DMS53 (cell line): Measurements from ENCODE around the gene BRD7.

Source experiments
- DNase-seq: peaks from one replicate; lab custom pipeline; 2025; lab: John Stamatoyannopoulos, UW

BRD7 gene

GRCh38 chr16:50272687-50273381, 96.0 kb downstream of the BRD7 start:
- no peak for DNase-seq

DNA sequence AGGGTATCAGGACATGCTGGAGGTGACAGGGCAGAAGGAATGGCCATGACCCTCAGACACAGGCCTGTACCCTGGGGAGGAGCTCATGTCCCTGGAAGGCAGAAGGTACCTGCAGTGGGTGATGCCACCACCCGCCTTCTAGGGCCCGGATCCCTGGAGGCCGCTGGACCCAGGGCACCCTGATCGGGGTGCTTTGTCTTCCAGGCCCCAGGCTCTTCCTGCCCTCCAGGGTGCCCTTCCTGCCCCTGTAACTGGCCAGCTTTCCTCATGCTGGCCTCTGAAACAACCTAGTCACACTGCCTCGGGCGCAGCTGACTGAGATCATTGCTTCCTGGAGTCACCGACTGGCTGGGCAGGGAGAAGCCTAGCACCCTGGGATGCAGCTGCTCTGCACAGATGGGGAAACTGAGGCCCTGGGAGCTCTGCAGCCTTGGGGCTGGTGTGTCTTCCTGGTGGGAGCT, 96.6 kb downstream of the BRD7 start:
- no peak for DNase-seq

DNA sequence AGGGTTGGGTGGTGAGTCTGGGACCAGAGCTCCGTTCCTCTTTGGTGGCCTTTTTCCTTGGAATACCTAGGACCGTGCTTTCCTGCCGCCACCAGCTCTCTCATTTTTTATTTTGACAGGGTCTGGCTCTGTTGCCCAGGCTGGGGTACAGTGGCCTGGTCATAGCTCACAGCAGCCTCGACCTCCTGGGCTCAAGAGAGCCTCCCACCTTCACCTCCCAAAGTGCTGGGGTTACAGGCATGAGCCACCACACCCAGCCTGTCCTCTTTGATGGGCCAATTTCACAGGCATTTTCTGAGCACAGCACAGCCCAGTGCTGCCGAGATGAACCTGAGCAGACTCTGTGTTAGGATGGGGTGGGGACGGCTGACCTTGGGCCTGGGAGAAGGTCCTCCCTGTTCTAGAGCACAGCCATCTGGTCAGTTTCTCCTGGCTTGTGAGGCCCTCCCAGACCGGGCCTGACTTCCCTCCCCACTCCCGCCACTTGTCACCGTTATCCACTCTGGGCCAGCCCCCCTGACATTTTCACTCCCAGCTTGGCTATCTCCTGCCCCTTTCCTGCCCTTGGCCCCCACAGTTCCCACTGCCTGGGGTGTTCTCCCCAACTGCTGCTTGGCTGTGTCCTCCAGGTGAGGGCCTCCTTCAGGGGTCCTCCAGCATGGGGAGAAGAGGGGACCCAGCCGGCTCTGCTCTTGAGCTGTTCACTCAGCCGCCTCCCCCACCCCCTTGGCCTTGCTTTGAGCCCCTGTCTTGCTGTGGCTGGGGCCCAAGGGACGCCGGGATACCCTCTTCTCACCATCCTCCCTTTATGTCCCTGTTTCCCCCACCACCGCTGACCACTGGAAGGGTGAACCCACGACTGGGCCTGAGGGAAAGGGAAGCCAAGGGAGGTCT, 97.4 kb downstream of the BRD7 start:
- no peak for DNase-seq

DNA sequence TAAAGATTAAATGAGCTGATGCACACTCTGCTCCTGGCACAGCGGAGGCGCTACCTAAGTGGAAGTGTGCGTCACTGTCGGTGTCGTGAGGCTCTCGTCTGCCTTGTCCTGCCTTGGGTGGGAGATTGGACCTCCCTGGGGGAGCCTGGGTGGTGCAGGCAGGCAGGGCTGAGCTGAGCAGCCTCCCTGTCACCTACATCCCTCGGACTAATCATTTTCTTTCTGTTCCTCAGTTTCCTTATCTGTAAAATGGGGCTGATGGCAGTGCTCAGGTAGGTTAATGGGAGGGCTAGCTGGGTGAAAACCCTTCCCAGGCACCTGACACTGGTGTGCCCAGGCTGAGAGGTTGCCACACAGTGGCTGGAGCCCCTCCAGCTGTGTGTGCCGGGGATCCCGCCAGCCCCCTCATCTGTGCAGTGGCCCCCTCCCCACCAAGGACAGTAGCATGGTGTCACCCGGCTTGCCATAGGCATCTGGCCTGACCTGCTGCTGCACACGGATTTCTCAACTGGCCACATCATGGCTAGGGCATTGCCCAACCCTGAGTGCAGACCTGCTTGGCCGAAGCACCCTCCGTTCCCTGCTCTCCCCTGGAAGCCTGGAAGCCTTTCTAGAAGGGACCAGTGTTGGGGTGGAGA, 98.2 kb downstream of the BRD7 start:
- no peak for DNase-seq

DNA sequence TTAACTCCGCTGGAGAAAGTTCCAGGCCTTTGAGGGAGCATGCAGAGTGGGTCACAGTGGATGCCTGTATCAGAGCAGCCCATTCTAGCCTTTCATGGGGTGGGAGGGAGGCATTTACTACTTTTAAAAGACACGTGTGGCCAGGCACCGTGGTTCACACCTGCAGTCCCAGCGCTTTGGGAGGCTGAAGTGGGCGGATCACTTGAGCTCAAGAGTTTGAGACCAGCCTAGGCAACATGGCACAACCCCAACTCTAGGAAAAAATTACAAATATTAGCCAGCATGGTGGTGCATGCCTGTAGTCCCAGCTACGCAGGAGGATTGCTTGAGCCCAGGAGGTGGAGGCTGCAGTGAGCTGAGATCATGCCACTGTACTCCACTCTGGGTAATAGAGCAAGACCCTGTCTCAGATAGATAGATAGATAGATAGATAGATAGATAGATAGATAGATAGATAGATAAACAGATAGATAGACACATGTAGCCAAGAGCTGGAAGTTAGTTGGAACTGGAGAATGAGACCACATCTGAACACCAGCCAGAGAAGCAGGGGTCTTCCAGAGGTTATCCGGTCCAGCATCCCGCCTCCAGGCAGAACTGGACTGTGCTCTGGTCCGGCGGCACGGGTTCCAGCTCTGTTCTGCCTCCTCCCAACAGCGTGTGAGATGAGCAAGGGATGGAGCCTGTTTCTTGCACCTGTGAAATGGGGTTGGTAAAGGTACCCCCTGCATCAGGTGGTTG, 98.8 kb downstream of the BRD7 start:
- no peak for DNase-seq

DNA sequence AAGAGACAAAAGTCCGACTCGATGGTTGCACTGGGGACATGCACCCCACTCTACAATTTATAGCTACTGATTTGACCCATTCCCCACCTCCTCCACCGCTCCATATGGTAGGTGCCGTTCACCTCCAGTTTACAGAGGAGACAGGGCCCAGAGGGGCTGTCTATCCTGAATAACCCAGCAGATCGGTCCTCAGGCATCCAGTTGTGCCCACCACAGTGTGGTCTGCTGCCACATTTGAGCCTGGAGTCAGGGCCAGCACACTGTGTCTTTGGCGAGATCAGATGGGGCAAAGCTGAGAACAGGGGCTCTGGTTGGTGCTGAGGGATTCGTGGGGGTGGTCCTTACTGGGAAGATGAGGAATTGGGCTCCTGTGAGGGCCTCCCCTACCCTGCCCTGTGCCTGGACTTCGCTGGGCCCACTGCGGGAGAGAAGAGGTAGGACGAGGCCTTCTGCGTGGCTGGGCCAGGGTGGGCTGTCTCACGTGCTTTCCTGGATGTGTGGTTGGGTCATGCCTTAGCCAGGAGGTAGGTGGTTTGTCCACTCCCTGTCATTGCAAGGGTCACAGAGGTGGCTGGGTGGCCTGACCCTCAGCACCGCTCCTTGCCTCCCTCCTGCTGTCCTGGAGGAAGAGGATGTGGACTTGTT, 99.6 kb downstream of the BRD7 start:
- no peak for DNase-seq

DNA sequence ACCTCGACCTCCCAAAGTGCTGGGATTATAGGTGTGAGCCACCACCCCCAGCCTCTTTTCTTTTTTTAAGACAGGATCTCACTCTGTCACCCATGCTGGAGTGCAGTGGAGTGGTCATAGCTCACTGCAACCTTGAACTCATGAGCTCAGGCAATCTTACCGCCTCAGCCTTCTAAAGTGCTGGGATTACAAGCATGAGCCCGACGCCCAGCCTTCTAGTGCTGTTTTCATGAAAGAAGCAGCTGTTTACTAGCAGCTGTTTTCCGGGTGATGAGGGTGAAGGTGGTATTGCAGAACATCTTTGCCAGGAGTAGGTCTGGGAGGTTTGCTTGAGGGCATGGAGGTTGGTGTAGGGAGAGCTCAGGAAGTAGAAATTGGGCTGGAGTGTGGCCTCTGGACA, 100.4 kb downstream of the BRD7 start:
- peak; percentile 48 for DNase-seq

DNA sequence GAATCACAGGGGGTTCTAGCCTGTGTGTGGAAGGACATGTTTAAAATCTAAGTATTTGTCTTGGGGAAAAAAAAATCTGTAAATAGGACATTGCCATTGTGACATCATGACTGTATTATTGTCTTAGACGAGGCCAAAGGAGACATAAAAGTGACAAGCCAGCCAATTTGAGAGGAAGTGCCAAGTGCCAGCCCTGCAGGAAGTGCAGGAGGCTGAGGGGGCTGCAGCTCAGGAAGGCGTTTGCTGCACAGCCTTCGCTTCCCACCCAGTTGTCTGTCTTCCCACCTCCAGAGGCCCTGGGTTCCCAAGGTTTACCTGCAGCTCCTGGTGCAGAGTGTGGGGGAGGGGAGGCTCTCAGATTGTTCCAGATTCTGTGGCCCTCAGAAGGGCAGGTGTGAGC, 101.1 kb downstream of the BRD7 start:
- no peak for DNase-seq

GRCh38 chr16:50267151-50267631, 101.6 kb downstream of the BRD7 start:
- DNase-seq, result peak; percentile 37

DNA sequence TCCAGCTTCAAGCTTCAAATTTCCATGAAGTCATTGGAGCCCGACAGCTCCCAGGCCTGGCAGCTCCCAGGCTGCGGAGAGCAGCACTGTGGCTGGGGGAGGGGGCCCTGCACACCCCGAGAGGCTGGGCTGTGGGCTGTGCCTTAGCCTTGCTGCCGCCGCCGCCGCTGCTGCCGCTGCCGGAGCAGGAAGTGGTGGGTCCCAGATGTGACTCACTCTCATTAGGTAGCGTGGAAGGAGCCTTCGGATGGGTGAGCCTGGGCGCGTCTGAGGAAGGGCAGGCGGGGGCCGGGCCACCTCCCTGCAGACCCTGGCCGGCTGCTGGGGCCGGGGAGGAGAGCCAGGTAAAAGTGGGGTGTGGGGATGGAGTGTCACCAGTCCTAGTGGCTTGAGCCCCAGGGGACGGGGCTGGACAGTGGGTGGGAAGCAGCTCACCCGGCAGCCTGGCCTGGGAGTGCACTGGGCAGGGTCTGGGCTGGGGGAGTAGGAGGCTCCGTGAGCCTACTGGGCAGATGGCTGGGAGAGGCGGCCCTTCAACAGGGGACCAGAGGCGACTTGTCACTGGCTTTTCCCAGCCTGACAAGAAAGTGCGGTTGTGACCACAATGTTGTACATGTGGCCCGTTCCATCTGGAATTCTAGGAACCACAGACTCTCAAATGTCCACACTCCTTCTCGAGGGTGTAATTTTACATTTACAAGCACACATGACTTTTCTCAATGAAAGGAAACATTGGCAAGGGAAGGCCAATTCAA, 102.3 kb downstream of the BRD7 start, which contains the start of gene ADCY7:
Gene ADCY7, plus strand, starts transcription at position 215 of the 755 bp plus-strand sequence. CDS start 21,629 bp downstream, outside the sequence.
- peak; percentile 92 for DNase-seq
